ENCODE results near the gene IL17RC.

IL17RC gene

GRCh38 chr3:9955611-9956352 lies 38.9 kb downstream of the IL17RC start:
- no peak for TF ChIP-seq CTCF (conservative IDR thresholded peaks at IDR 0.05; ENCODE audit: low read depth, low read length)
- H3K4me3 ChIP-seq (ENCODE audit: low read length): no peak overlapping the region
- no peak for DNase-seq (ENCODE audit: low read depth)

DNA sequence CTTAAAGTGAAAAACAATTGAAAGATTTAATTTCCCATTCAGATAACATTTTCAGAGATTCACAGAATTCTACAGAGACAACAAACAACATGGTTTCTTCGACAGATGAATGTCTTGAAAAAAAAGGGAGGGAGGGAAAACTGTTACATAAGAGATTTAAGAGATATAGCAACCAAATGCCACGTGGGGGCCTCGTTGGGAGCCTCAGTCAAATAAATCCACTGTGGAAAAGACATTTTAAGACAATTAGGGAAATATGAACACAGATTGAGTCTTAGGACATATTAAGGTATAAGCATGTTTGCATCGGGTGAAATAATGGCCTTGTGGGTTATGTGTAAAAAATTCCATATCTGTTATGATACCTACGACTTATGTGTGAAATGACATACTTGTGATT lies 40.3 kb downstream of the IL17RC start:
- no peak overlapping the region for H3K4me3 ChIP-seq (ENCODE audit: low read length)
- no peak for TF ChIP-seq CTCF (conservative IDR thresholded peaks at IDR 0.05; ENCODE audit: low read depth, low read length)
- DNase-seq (ENCODE audit: low read depth): no peak

GRCh38 chr3:9965200-9965875 lies 48.4 kb downstream of the IL17RC start:
- no peak overlapping the region for H3K4me3 ChIP-seq (ENCODE audit: low read length)
- DNase-seq (ENCODE audit: low read depth): no peak
- no peak for TF ChIP-seq CTCF (conservative IDR thresholded peaks at IDR 0.05; ENCODE audit: low read depth, low read length)

DNA sequence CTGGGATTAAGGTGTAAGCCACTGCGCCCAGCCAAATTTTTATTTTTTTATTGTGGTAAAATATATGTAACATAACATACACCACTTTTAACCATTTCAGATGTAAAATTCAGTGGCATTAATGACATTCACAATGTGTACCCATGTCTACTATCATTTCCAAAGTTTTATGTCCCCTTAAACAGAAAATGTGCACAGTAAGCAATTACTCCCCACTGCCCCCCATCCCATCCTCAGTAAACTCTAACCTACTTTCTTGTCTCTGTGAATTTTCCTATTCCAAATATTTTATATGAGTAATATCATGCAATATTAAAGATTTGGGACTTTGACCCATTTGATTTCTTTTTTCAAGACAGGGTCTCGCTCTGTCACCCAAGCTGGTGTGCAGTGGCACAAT lies 49.9 kb downstream of the IL17RC start:
- TF ChIP-seq CTCF (conservative IDR thresholded peaks at IDR 0.05; ENCODE audit: low read depth, low read length): no peak
- no peak overlapping the region for H3K4me3 ChIP-seq (ENCODE audit: low read length)
- DNase-seq (ENCODE audit: low read depth): no peak

DNA sequence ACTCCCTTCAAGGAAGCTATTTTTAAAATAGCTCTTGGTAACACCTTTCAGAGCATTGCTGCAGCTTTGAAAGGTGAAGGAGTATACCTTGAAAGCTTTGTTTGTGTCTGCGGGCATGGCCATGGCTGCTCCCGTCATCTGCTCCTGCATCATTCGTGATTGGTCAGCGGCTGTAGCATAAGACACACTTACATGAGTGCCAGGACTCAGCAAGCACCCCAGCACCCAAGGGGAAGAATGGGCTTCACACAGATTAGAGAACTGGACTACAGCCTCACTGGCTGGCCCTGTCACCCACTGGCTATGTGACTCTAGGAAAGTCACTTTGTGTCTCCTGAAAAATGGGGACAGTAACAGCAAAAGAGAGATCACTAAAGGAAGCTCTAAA lies 52.7 kb downstream of the IL17RC start:
- no peak for DNase-seq (ENCODE audit: low read depth)
- no peak for TF ChIP-seq CTCF (conservative IDR thresholded peaks at IDR 0.05; ENCODE audit: low read depth, low read length)
- H3K4me3 ChIP-seq (ENCODE audit: low read length): no peak overlapping the region

DNA sequence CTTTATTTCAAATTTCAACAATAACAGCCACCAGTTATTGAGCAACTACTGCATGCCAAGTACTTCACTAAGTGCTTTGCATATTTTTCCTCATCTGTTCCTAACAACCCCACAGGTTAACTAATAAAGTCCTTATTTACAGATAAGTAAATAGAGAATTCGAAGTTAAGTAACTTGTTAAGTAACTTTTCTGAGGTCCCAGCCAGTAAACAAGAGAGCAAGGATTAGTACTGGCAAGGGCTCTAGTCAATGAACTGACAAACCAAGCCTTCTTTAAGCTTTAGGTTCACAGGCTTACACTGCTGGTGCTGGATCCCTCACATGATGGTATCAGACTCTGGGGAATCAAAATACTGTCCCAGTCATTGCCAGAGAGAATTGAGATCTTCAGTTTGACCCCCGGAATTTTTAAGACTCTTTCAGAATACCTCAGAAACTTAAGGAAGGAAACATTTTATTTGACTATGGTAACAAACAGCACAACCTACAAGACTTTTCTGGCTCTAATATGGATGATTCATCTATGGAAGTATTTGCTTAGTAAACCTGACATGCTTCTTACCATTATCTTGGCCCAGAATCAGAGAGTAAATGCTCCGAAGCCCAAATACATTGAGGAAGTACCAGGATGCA lies 53.2 kb downstream of the IL17RC start:
- DNase-seq (ENCODE audit: low read depth): no peak
- no peak overlapping the region for H3K4me3 ChIP-seq (ENCODE audit: low read length)
- TF ChIP-seq CTCF (conservative IDR thresholded peaks at IDR 0.05; ENCODE audit: low read depth, low read length): no peak
